HepG2 (cell line): ENCODE results near the gene ANKFY1.

ENCODE experiments used
- GABPB1 ChIP-seq: IDR thresholded peaks from 2 replicates; pipeline ENCODE4 v1.6.1; 2016; ENCODE audit warnings: mild to moderate bottlenecking, missing genetic modification reagents, moderate library complexity, missing compliant biosample characterization
- TARDBP ChIP-seq: sonication (generic); formaldehyde crosslinking; IDR thresholded peaks from 2 replicates; pipeline ENCODE4 v1.8.0; 2022; ENCODE audit warnings: mild to moderate bottlenecking, missing genetic modification reagents
- ZNF75D ChIP-seq: sonication (generic); formaldehyde crosslinking; IDR thresholded peaks from 2 replicates; pipeline ENCODE4 v1.8.1; 2023; ENCODE audit warnings: missing genetic modification reagents, mild to moderate bottlenecking, borderline replicate concordance
- ZZZ3 ChIP-seq: sonication (generic); formaldehyde crosslinking; IDR thresholded peaks from 2 replicates; pipeline ENCODE4 v1.4.0; 2020; ENCODE audit warnings: missing genetic modification reagents, mild to moderate bottlenecking, borderline replicate concordance

- no peak for TF ChIP-seq GABPB1
- no peak for TF ChIP-seq ZZZ3 (CRISPR knock-in tag)
- TF ChIP-seq TARDBP, result no peak
- no peak for TF ChIP-seq ZNF75D (CRISPR knock-in tag)
Observed at GRCh38 chr17:4118015-4118743, 145.6 kb downstream of the ANKFY1 start.
